ENCODE results near the gene DMKN.
"Not testable (repeated sequence)": the region's sequence is repeated elsewhere in the genome, so short reads cannot be mapped to it uniquely, and the experiment has no call there.

The DMKN gene

DNA sequence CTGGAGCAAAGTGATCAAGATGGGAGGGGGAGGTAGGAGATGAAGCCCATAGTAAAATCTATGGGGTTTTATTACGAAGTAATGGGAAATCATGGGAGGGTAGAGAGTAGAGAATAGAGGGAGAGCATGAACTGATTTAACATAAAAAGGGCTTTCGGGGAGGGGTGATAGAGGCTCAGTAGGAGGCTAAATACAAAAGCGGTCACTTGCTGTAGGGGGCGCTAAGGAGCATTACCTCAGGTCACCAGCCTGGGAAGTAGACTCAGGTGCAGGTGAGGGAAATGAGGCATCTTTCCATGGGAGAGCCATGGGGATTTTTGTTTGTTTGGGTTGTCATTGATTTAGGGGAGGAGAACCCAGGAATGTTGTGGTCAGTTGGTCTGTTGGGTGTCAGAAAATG is 37.3 kb downstream of the DMKN start:
- H3K27me3 ChIP-seq (ENCODE audit: insufficient read depth, poor library complexity, severe bottlenecking), result no peaks in the 10 kb centered on the region
- no peak overlapping the region for H3K27ac ChIP-seq (ENCODE audit: poor library complexity, severe bottlenecking)

DNA sequence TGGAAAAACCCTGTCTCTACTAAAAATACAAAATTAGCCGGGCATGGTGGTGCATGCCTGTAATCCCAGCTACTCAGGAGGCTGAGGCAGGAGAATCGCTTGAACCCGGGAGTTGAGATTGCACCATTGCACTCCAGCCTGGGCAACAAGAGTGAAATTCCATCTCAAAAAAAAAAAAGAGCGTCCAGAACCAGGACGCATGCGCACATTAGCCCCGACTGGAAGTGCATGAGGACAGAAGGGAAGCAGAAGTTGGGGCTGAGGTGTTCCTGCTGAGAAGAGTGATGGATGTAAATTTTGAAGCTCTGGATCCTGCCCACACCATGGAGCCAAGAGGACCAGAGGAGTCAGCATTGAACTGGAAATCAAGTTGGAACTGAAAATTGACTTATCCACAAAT is 38.9 kb downstream of the DMKN start:
- DNase-seq (ENCODE audit: low spot score); H3K27ac ChIP-seq (ENCODE audit: poor library complexity, severe bottlenecking); H3K36me3 ChIP-seq (ENCODE audit: low read depth); H3K27me3 ChIP-seq (ENCODE audit: insufficient read depth, poor library complexity, severe bottlenecking); H3K4me1 ChIP-seq (ENCODE audit: insufficient read depth, poor library complexity, severe bottlenecking); H3K9me3 ChIP-seq (ENCODE audit: severe bottlenecking); ATAC-seq (ENCODE audit: low read depth); H3K4me3 ChIP-seq (ENCODE audit: severe bottlenecking): not testable (repeated sequence)

More for the DNA sequence above, 37.3 kb downstream of the DMKN start:
- Histone ChIP-seq H3K4me3 (ENCODE audit: severe bottlenecking) (no peak overlapping the region), H3K4me1 (ENCODE audit: insufficient read depth, poor library complexity, severe bottlenecking) (no peaks in the 10 kb centered on the region), H3K9me3 (ENCODE audit: severe bottlenecking) (no peaks in the 10 kb centered on the region), H3K36me3 (ENCODE audit: low read depth) (no peaks in the 10 kb centered on the region)
- TF ChIP-seq, protein P1, sequence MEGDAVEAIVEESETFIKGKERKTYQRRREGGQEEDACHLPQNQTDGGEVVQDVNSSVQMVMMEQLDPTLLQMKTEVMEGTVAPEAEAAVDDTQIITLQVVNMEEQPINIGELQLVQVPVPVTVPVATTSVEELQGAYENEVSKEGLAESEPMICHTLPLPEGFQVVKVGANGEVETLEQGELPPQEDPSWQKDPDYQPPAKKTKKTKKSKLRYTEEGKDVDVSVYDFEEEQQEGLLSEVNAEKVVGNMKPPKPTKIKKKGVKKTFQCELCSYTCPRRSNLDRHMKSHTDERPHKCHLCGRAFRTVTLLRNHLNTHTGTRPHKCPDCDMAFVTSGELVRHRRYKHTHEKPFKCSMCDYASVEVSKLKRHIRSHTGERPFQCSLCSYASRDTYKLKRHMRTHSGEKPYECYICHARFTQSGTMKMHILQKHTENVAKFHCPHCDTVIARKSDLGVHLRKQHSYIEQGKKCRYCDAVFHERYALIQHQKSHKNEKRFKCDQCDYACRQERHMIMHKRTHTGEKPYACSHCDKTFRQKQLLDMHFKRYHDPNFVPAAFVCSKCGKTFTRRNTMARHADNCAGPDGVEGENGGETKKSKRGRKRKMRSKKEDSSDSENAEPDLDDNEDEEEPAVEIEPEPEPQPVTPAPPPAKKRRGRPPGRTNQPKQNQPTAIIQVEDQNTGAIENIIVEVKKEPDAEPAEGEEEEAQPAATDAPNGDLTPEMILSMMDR (IDR thresholded peaks at IDR 0.05; ENCODE audit: poor library complexity, severe bottlenecking), result no peak
- DNase-seq (ENCODE audit: low spot score) (no peak), ATAC-seq (ENCODE audit: low read depth) (no peak)

DNA sequence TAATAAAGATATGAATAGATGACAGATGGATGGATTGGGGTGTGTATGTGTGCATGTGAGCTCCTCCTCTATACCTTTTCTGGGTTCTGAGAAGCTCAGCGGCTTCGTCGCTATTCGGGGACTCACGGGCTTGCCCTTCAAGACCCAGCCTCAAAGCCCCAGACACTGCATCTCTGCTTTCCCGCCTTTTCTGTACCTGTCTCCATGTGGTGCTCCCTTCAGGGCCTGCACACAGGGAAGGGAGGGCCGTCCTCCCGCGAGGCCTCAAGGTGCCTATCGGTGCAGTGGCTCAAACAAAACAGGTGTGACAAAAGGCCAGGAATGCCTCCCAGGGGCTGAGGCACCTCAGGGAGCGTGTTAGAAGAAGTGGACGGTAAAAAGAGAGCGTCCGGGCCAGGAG is 39.3 kb downstream of the DMKN start:
- Histone ChIP-seq H3K4me3 (ENCODE audit: severe bottlenecking) (no peak overlapping the region), H3K9me3 (ENCODE audit: severe bottlenecking) (no peaks in the 10 kb centered on the region), H3K4me1 (ENCODE audit: insufficient read depth, poor library complexity, severe bottlenecking) (no peaks in the 10 kb centered on the region), H3K27ac (ENCODE audit: poor library complexity, severe bottlenecking) (no peak overlapping the region), H3K27me3 (ENCODE audit: insufficient read depth, poor library complexity, severe bottlenecking) (no peaks in the 10 kb centered on the region), H3K36me3 (ENCODE audit: low read depth) (no peaks in the 10 kb centered on the region)
- TF ChIP-seq, protein P1 (IDR thresholded peaks at IDR 0.05; ENCODE audit: poor library complexity, severe bottlenecking), result no peak
- DNase-seq (ENCODE audit: low spot score), result no peak
- no peak for ATAC-seq (ENCODE audit: low read depth)

DNA sequence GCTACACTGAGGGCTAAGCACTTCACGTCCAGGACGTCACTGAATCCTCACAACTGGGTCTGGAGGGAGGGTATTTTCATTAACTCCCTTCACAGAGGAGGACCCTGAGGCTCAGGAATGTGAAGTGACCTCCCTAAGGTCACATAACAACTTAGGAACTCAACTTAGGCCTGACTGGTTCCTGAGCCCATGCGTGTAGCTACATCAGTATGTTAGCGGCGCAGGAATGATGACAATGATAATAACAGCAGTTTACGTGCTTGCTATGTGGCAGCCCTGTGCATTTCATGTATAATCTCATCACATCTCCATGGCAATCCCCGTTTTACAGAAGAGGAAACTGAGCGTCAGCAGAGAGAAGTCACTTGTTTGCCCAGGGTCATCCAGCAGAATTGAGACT is 41.5 kb downstream of the DMKN start:
- no peak for ATAC-seq (ENCODE audit: low read depth)
- TF ChIP-seq, protein P1 (IDR thresholded peaks at IDR 0.05; ENCODE audit: poor library complexity, severe bottlenecking), result no peak
- Histone ChIP-seq H3K9me3 (ENCODE audit: severe bottlenecking) (no peaks in the 10 kb centered on the region), H3K4me3 (ENCODE audit: severe bottlenecking) (no peak overlapping the region), H3K27me3 (ENCODE audit: insufficient read depth, poor library complexity, severe bottlenecking) (no peaks in the 10 kb centered on the region), H3K36me3 (ENCODE audit: low read depth) (no peaks in the 10 kb centered on the region), H3K27ac (ENCODE audit: poor library complexity, severe bottlenecking) (no peak overlapping the region), H3K4me1 (ENCODE audit: insufficient read depth, poor library complexity, severe bottlenecking) (no peaks in the 10 kb centered on the region)
- DNase-seq (ENCODE audit: low spot score), result no peak

DNA sequence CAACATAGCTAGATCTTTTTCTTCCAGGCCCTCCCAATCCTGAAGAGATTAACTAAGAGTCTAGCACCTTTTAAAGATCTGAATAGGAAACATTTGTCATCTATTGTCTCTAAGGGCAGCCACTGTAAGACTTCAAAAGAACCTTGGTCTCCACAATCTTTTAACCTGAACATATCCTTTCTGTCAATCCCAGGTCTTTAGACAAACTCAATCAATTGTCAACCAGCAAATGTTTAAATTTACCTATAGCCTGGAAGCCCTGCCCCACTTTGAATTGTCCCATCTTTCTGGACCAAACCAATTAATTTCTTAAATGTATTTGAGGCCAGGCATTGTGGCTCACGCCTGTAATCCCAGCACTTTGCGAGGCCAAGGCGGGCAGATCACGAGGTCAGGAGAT is 42.4 kb downstream of the DMKN start:
- H3K27ac ChIP-seq (ENCODE audit: poor library complexity, severe bottlenecking); H3K4me1 ChIP-seq (ENCODE audit: insufficient read depth, poor library complexity, severe bottlenecking); DNase-seq (ENCODE audit: low spot score); H3K9me3 ChIP-seq (ENCODE audit: severe bottlenecking); H3K4me3 ChIP-seq (ENCODE audit: severe bottlenecking); H3K27me3 ChIP-seq (ENCODE audit: insufficient read depth, poor library complexity, severe bottlenecking); H3K36me3 ChIP-seq (ENCODE audit: low read depth); ATAC-seq (ENCODE audit: low read depth): not testable (repeated sequence)

DNA sequence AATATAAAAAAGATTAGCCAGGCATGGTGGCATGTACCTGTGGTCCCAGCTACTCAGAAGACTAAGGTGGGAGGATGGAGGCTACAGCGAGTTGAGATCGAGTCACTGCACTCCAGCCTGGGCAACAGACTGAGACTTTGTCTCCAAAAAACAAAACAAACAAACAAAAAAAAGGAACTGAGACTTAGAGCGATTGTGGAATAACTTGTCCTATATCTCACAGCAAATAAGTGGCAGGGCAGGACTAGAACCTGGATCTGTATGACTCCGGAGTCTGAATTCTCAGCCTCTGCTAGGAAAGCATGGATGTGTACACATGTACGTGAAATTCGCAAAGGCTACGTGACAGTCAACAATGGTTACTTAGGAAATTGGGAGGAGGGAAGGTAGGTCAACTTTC is 43.3 kb downstream of the DMKN start:
- TF ChIP-seq, protein P1 (IDR thresholded peaks at IDR 0.05; ENCODE audit: poor library complexity, severe bottlenecking), result no peak
- Histone ChIP-seq H3K4me1 (ENCODE audit: insufficient read depth, poor library complexity, severe bottlenecking) (no peaks in the 10 kb centered on the region), H3K36me3 (ENCODE audit: low read depth) (no peaks in the 10 kb centered on the region), H3K27ac (ENCODE audit: poor library complexity, severe bottlenecking) (no peak overlapping the region), H3K4me3 (ENCODE audit: severe bottlenecking) (no peak overlapping the region), H3K9me3 (ENCODE audit: severe bottlenecking) (no peaks in the 10 kb centered on the region), H3K27me3 (ENCODE audit: insufficient read depth, poor library complexity, severe bottlenecking) (no peaks in the 10 kb centered on the region)
- ATAC-seq (ENCODE audit: low read depth) (no peak), DNase-seq (ENCODE audit: low spot score) (no peak)

Data from RWPE2 (cell line).